ENCODE results near the gene MESP1. TPM values are rescaled to one million over a fixed set of nuclear protein-coding genes. Genes with fewer than 3 reads are reported as not detected.

The MESP1 gene
- polyA plus RNA-seq, 3 donors: 0.04 to 1.2 (median 0.06) TPM

DNA sequence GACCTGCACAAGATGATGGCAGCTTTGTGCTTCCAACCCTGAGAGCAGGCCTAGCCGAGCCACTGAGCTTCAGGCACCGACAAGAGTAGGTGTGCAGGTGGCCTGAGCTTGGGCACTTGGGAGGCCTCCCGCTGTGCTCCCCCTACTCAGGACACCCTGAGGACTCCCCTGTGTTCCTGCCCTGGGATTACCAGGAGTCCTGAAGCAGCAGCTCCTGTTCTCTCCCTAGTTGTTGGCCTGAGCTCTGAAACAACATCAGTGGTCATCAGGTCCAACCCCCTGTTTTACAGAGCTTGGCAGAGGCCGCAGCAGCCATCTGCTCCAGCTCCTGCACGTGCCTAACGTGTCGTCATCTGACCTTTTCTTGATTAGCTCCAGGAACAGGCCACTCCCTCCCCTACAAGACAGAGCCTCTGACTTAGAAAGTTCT, 17.0 kb upstream of the MESP1 start:
- 80% methylated on average over 7 of the region's 7 CpGs for WGBS (ENCODE audit: insufficient coverage)

GRCh38 chr15:89767411-89767915, 16.4 kb upstream of the MESP1 start:
- H2AFZ ChIP-seq (ENCODE audit: insufficient read depth, low read depth, low read length, poor library complexity, severe bottlenecking): peak overlapping the region; percentile 3
- H3K27ac ChIP-seq (ENCODE audit: low read depth in 1 of 2, low read length in 2 of 2): no peak overlapping the region
- H4K20me1 ChIP-seq (ENCODE audit: insufficient read depth, low read length): no peaks in the 10 kb centered on the region
- H3K27me3 ChIP-seq (ENCODE audit: control insufficient read depth in 2 of 2, insufficient read depth in 2 of 2, low read length in 2 of 2): no peaks in the 10 kb centered on the region
- H3K4me3 Mint-ChIP-seq: no peak overlapping the region
- H3K4me1 ChIP-seq (ENCODE audit: control insufficient read depth in 1 of 2, insufficient read depth in 2 of 2, low read length in 2 of 2): peaks cover 16 to 22% of the 10 kb centered on the region in 2 donors
- intact Hi-C loops (cut with micrococcal nuclease): no loop called here
- H3K36me3 ChIP-seq (replicated peaks in 1 of 2; ENCODE audit: control insufficient read depth in 1 of 2, insufficient read depth in 2 of 2, low read length in 2 of 2): no peaks in the 10 kb centered on the region
- no peaks in the 10 kb centered on the region for H3K79me2 ChIP-seq (ENCODE audit: insufficient read depth, low read length)
- DNase-seq: no peak
- WGBS (ENCODE audit: insufficient coverage): 49% methylated on average over 2 of the region's 8 CpGs
- peaks cover 19% of the 10 kb centered on the region for H3K4me1 Mint-ChIP-seq
- no peak overlapping the region for H3K27ac Mint-ChIP-seq
- no peak for TF ChIP-seq CTCF (IDR thresholded peaks at IDR 0.05)
- no peaks in the 10 kb centered on the region for H3K36me3 Mint-ChIP-seq
- no peak overlapping the region for H3K4me2 ChIP-seq (replicated peaks; ENCODE audit: extremely low read depth, low read length, poor library complexity, severe bottlenecking)
- H3K27me3 Mint-ChIP-seq (ENCODE audit: low read depth in 3 of 3): peaks cover 0 to 2% (median 0%) of the 10 kb centered on the region in 3 donors
- H3K9ac ChIP-seq (ENCODE audit: insufficient read depth, low read length, poor library complexity, severe bottlenecking): no peak overlapping the region
- no peaks in the 10 kb centered on the region for H3K9me3 Mint-ChIP-seq
- H3K9me3 ChIP-seq (replicated peaks in 1 of 2; ENCODE audit: control insufficient read depth in 1 of 2, insufficient read depth in 1 of 2, low read length in 2 of 2): no peaks in the 10 kb centered on the region
- no peak overlapping the region for H3K4me3 ChIP-seq (replicated peaks in 1 of 3; ENCODE audit: low read depth in 2 of 3, low read length in 3 of 3)

More for the DNA sequence above, 17.0 kb upstream of the MESP1 start:
- Mint-ChIP-seq H3K4me1 (peaks cover 19% of the 10 kb centered on the region), H3K4me3 (no peak overlapping the region), H3K36me3 (no peaks in the 10 kb centered on the region), H3K9me3 (no peaks in the 10 kb centered on the region), H3K27me3 (ENCODE audit: low read depth in 3 of 3) (peaks cover 0 to 2% (median 0%) of the 10 kb centered on the region in 3 donors), H3K27ac (no peak overlapping the region)
- intact Hi-C loops (cut with micrococcal nuclease): no loop called here
- peak overlapping the region; percentile 3 for H2AFZ ChIP-seq (ENCODE audit: insufficient read depth, low read depth, low read length, poor library complexity, severe bottlenecking)
- DNase-seq: no peak
- H3K9ac ChIP-seq (ENCODE audit: insufficient read depth, low read length, poor library complexity, severe bottlenecking): no peak overlapping the region
- H3K36me3 ChIP-seq (replicated peaks in 1 of 2; ENCODE audit: control insufficient read depth in 1 of 2, insufficient read depth in 2 of 2, low read length in 2 of 2): no peaks in the 10 kb centered on the region
- no peaks in the 10 kb centered on the region for H3K79me2 ChIP-seq (ENCODE audit: insufficient read depth, low read length)
- H3K27me3 ChIP-seq (ENCODE audit: control insufficient read depth in 2 of 2, insufficient read depth in 2 of 2, low read length in 2 of 2): no peaks in the 10 kb centered on the region
- TF ChIP-seq CTCF (IDR thresholded peaks at IDR 0.05): no peak
- H3K4me3 ChIP-seq (replicated peaks in 1 of 3; ENCODE audit: low read depth in 2 of 3, low read length in 3 of 3): no peak overlapping the region
- H3K4me1 ChIP-seq (ENCODE audit: control insufficient read depth in 1 of 2, insufficient read depth in 2 of 2, low read length in 2 of 2): peaks cover 16 to 22% of the 10 kb centered on the region in 2 donors
- no peak overlapping the region for H3K27ac ChIP-seq (ENCODE audit: low read depth in 1 of 2, low read length in 2 of 2)
- no peaks in the 10 kb centered on the region for H4K20me1 ChIP-seq (ENCODE audit: insufficient read depth, low read length)
- no peak overlapping the region for H3K4me2 ChIP-seq (replicated peaks; ENCODE audit: extremely low read depth, low read length, poor library complexity, severe bottlenecking)
- no peaks in the 10 kb centered on the region for H3K9me3 ChIP-seq (replicated peaks in 1 of 2; ENCODE audit: control insufficient read depth in 1 of 2, insufficient read depth in 1 of 2, low read length in 2 of 2)

Data from CD14-positive monocyte (primary cell).